HG03378 (cell line): ENCODE results near the gene PCARE.

ENCODE experiments used
- ATAC-seq: cut with Tn5 transposase; IDR thresholded peaks from one replicate; pipeline ENCODE4 v1.9.1; 2021; ENCODE audit warnings: mild to moderate bottlenecking, moderate library complexity; ENCODE audit not compliant: unreplicated experiment

PCARE gene

DNA sequence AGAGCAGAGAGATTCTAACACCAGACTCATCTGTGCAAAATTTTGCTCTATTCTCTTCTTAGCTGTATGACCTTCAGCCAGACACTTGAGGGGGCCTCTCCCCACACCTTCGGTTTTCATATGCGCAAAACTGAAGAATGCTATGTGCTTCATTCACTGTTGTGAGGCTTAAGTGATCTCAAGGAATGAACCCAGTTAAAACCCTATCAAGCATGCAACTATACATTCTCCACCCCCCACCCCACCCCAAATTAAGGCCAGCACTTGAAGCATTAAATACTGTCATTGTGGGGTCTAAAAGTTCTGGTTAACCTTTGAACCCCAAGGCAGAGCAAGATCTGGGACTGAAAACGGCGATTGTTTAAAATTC, 10.0 kb downstream of the PCARE start:
- no peak for ATAC-seq

DNA sequence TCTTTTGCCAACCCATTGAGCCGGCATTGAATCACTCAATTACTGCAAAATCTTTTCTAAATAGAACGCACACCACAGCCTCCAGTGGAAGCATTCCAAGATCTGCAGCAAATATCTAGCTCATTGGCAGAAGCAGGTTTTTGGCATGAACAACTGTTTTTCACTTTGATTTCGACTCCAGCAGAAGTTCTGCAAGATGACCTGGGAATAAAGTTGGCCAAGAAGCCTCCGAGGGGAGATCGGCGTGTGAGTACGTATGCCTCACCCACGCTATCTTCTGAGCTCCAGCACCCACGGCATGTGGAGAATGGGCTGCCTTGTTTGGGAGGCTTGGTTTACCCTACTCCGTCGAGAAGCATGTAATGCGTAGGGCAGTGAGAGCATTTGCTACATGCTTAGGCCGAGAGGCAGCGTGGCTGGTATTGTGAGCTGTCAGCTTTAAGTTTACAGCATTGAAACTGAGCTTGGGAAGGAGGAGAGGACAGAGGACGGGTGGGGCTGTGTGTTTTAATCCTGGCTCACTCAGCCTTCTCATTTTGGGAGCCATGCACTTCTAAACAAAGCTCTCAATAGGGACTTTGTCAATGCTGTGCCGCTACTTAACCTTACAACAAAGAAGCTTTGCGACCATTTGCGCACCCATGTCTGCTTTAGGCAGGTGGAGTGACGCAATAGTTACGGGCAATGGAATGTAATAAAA, 10.5 kb downstream of the PCARE start:
- ATAC-seq, result no peak

DNA sequence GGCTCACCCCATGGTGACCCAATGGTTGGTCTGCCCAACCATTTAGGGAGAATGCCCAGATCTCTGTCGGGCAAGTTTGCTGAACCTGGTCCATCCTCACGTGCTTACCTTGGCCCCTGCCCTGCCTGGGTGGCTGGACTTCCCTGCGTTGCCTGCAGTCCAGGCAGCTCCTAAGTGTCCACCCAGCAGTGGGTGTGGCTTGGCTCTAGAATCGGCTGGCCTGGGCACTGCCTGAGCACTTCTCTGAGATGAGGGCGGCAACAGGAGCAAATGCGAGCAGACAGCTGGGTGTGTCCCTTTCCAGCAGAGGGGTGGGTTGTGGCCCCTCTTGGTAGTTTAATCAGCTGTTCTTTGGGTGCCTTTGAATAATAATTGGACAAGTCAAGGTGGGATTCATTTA, 11.3 kb downstream of the PCARE start:
- no peak for ATAC-seq

DNA sequence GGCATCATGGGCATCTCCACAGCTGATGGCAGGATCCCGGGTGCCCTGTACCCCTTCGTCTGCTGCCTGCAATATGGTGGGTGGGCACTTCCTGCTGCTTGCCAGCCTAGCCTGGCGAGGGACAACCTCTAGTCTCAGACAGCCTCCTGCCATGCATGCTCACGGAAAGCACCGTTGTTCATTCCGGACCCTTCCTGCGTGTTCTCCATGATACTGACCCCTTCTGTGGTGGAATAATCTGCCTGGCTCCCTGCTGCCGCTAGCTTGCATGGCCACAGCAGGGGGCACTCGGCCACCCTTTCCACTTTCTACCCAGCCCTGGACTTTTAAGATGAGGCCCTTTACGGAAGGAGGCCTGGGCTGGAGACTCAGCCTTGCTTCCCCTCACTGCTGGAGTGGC, 12.0 kb downstream of the PCARE start:
- ATAC-seq, result no peak

DNA sequence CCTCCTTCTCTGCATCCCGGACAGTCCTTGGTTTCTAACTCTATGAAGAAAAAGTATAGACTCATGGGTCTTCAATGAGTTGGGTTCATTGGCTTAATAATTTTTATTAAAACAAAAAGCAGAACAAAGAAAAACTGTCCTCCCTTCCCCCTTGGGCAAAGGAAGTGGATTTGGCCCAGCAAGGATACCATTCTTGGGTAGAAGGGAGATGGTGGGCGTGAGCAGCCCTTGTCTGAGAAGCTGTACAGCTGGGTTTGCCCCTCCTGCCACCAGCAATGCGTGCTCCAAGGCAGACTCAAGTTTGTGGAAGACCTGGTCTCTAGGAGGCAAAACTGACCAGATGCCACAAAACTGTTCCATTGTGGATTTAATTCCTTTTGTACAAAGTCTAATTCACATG, 12.7 kb downstream of the PCARE start:
- no peak for ATAC-seq

DNA sequence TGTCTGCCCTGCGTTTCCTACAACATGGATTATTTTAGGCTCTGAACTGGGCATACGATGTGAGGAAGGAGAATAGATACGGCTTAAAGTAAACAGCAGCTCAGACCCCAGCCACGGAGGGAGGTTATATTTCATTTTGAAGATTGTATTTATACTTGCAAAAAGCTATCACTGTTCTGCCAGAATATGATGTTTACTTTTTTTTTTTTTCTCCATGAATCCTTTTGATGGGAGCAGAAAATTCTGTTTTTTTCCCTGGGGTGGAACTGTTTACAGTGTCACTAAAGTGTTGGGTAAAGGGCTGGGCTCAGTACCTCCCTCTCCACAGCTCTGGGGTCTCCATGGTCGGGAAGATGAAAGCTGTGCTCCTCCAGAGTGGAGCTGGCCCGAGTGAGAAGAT, 13.1 kb downstream of the PCARE start:
- no peak for ATAC-seq

DNA sequence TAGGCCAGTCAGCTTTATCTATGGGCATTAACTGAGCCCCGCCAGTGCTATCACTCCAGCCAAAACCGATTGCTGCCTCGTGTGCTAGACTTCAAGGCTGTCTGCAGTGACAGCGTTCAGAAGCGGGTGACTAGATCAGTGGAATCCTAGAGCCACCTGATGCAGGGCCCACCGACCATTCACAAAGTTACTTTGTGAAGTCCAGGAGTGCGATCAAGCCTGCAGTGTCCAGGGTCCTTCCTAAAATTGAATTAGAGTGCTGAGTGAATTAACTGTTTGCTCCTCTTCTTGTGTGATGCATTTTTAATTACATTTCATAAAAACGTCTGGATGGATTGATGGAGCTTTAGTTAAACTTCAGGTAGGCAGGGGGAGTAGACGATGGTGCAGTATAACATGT, 13.9 kb downstream of the PCARE start:
- ATAC-seq, result no peak

DNA sequence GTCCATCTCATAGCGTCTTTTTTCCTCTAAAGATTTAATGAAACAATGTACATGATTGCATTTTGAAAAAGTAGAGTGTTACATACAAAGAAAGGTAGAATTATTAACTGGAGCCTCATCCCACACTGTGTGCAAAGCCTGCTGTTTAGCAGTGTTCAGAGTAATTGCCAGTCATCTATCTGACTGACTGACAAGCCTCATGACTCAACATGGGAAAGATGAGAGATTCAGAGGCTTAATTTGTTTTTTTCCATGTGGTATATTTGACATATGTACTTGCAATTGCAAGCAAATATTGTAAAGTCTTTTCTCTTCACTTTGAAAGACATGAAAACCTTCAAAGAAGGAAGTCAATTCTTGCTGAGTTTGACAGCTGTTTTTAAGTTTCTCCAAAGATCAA, 14.7 kb downstream of the PCARE start:
- ATAC-seq, result no peak

DNA sequence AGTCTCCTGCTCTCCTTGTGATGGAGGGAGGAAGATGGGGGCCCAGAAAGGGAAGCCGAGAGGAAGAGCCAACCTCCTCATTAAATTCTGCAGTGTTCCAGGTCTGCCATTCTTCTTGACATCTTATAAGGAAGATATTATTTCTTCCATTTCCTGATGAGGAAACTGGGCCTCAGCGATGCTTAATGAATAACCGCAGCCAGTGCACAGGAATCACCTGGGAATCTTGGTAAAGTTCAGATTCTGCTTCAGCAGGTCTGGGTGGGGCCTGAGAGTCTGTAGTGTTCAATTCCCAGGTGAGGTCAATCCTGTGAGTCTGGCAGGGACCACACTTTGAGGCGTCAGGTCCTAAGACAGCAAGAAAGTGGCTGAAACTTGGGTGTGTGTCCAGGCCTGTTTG, 17.3 kb downstream of the PCARE start:
- ATAC-seq, result no peak

DNA sequence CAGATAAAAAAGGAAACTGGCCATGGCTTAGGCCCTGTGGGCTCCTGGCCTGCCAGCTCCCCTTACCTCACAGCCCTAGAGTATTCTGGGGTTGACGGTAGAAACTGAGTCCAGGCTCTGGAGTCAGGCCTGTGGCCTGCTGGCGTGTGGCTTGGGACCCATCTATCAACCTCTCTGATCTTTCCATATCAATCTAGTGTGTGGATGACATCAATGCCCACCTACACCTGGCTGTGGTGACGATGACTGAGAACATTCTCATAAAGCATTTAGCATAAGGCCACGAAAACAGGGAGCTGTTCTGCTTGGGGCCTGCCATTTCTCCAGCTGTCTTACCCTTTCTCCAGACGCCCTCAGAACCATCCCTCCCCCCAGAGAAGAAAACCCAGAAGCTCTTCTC, 17.9 kb downstream of the PCARE start:
- ATAC-seq, result no peak

DNA sequence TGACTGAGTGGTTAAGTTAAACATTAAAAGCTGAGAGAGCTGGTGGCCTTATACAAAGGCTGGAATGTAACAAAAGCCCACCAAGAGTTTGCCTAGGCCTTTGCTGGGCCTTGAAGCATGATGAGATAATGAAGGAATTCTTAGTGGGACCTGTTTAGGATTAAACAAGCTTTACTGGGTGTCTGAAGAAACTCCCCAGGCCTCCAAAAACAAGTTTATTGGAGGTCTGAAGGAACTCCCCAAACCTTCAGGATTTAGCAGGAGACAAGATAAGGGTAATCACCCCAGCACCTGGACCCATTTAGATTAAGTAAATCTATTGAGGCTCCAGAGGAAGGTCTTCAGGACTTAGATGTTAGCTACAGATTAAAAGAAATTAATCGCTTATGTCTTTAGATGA, 18.7 kb downstream of the PCARE start:
- ATAC-seq, result no peak

DNA sequence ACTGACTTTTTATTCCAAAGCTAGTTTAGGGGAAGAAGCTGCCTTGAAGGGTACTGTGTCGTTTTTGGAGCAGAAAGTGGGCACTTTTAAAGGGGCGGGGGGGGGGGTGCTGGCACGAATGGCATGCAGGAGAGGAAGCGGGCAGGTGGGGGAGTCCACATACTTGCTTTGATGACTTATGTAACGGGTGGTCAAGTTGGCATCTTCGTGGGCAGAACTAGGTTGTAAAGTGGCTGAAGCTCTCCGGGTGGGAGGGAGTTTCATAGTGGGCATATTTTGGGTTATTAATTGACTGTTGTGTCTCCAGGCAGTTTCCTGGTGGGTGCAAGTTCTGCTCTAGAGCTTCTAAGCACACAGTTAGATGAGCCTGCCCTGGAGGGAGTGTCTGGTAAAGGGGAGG, 19.9 kb downstream of the PCARE start:
- ATAC-seq, result no peak

DNA sequence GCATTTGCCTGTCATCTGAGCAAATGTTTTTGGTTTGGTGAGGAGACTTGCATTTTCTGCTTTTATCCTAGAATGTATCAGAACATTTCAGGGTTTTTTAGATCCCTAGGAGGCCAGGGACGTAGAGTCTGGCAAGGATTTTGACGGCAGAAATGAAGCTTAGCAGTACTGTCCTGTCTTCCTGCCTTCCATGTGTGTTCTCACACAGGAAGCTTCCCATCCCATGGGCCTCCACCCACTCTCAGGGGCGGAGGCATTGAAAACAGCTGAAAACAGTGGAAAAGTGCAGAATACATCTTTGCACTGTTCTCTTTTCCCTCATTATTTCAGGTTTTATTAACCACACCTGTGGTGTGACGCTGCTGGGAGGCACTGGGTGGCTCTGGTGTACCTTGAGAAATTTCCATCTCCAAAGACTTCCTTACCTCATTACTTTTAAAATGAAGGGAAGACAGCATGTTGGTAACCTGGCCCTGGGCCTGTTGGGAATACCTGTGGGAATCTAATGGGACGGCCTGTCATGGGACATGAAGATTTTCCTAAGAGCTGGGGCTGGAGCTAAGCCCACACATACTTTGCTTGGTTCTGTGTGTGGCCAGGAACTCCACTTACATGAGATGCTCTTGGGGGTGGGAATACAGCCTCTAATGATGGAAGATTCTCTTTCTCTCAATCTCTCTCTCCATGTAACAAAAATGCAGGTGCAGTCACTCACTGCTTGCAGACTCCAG, 20.5 kb downstream of the PCARE start:
- no peak for ATAC-seq

DNA sequence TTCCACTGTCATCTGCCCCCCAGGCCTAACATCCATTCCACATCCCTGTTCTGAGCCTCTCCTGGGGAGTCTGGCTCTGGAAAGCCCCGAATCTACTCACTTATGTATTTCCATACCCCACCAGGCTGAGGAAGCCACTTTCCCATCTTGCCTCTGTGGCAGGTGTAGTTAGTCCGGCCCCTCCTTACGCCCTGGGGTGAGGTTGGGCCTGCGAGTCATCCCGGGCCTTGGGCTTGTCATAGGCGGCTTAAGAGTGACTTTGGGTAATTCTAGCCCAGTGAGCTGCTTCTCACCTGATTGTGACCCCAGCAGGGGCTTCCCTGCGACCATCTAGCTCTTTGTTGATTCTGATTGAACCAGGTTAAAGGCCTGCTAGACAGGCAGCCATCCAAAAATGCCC, 21.1 kb downstream of the PCARE start:
- ATAC-seq, result no peak

DNA sequence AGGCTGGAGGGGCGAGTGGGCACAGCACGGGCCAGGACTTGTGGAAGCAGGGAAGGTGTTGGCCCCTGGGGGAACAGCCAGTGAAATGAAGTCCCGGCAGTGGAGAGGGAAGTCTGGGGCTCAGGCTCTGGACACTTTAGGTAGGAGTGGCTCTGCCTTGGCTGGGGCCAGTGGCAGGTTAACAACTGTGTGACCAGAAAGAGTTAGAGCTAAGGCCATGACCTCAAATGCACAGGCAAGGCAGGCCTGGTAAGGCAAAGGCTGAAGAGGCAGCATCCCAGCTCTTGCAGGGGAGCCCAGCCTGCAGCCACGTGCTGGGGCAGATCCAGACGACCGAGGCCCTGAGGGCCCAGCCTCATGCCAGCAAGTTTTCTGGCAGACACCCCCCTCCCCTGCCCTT, 21.5 kb downstream of the PCARE start:
- no peak for ATAC-seq

DNA sequence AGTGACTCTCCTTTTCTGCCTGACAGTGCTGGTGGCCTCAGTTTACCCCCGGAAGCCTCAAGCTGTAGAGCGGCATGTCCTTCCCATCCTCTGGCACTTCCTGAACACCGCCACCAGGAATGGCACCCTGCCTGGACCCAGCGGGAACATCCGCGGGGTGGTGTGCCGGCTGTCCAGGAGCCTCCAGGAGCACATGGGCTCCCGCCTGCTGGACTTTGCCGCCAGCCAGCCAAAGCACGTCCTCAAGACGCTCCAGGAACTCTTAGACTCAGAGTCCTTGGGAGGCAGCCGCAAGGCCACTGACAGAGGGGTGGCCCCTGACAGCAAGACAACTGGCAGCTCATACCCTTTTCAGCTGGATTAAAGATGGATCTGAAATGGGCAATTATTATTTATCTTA, 22.6 kb downstream of the PCARE start:
- no peak for ATAC-seq

DNA sequence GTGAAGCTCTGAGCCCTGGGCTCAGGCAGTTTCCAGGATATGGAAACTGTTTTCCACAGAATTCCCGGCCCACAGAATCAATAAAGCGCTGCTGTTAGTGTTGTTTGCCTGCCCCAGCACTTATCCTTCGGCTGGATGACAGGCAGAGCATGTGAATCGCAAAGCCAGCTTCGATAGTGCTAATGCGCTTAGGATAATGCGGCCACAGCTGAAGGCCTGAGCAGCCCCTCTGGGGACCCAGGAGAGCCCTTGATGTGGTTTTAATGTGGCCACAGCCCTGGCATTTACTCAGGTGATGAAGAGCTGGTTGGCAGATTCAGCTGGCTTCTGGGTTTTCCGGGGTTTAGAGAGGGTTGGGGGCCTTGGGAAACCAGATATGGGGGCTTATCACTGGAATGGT, 23.7 kb downstream of the PCARE start:
- no peak for ATAC-seq

DNA sequence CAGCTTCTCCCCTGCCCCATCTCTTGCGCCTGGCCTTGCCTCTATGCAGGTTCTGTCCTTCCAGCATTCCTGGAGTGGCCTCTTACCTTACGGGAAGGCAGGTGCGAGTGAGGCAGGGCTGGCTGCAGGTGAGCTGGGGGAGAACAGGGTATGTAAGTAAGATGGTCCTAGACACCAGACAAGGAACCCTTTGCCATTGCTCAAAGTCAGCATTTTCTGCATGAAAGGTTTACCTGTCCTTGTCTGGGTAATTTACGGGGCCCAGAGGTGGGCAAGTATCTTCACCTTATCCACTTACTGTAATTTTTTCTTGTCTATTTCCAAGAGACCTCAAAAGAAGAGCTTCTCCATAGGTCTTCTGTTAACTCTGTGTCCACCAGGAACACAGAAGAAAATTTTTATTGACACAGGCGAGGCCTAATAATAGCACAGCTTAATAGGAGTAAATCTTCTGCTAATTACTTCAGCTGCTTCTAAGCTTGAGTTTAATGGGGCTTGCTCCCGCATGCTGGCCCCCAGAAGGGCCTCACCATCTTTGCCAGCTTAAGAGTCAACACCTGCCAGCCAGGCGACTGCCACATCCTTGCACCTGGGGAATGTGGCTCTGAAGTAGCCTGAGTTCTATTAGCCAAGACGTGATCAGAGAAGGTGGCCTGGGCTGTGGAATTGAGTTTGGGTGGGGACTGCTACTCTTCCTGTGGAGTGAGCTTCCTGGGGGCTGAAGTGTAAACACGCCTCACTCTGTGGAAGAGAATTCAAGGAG, 27.1 kb downstream of the PCARE start:
- ATAC-seq, result no peak

DNA sequence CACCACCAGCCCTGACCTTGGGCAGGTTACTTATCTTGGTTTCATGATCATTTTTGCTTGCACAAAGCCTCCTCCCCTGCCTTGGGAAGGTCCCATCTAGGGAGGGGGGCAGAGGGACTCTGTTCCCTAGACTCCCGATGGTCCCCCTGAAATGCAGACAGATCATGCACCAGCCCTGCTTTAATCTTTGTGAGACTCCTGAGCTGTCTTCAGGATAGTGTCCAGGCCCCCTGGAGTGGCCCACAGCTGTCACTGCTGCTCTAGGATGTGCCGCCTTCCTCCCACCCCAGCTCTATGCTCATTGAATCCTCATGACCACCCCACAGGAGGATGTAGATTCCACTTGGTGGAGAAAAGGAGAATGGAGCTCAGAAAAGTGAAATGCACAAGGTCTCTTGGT, 28.0 kb downstream of the PCARE start:
- no peak for ATAC-seq

DNA sequence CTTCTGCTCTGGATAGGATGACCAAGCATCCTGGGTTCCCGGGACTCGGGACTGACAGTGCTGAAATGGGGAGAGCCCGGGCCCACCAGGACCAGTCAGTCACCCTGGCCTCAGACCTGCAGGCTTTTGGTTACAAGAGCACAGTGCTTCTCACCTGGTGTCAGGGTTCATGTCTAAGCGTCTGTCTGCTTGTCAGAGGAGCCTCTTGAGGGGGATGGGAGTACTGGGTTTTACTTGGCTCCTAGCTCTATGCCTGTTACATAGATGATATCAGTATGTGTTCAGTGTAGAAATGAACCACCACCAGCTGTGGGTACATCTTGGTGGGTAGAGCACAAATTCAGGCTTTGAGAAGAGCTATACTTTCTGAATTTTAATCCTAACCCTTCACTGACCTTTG, 29.9 kb downstream of the PCARE start:
- no peak for ATAC-seq

DNA sequence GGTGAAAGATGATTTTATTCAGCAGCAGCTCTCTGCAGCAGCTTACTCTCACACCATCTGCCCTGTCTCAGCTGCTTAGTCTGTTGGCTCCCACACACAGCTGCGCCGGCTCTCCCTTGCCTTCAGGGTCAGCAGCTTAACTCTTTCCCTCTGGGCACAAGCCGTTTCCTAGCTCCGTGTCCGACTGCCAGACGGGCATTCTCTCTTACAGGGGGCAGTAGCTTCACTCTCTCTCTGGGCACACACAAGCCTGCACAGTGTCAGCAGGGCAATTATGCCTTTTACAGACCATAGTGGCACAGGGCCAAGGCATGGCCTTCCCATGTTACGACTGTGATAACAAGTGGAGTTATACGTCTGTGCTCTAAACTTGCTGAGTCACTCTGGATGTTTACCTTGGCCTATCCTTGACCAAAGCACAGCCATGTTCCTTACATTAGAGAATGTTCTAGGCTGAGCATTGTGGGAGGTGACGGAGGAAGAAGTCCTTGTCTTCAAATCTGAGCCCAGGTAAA, 31.7 kb downstream of the PCARE start:
- ATAC-seq, result no peak

DNA sequence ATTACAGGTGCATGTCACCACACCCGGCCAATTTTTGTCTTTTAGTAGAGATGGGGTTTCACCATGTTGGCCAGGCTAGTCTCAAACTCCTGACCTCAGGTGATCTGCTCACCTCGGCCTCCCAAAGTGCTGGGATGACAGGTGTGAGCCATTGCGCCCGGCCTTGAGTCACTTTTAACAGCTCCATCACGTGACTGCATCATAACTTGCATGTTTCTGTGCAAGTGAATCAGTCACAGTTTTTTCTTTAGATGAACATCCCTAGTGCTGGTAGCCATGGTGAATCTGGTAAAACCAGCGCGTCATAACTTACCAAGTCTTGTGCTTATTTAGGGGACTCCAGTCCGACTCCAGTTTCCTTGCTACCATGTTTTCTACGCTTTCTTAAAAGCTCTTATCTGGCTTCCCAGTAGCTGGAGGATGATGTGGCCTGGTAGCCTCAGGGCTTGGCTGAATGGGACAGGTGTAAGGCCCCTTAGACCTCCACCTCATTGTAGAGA, 33.1 kb downstream of the PCARE start:
- ATAC-seq, result no peak
